ENCODE results near the gene CEP192.

DNA sequence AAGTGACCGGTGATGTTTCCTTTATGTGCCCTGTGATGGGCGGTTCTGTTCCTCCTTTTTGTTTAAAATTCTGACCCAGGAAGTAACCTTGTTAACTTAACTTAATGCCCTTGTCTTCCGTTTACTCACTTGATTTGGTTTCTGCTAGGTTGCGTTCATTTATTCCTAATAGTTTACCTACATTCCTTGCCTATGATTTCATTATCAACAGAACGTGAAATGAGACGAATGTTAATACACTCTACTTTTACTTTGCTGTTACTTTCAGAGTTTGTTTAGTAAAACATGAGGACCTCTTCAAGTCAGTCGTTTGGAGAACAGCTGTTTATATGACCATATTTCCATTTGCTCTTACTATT is 638 bp downstream of the CEP192 start:
- TF ChIP-seq EZH2 (conservative IDR thresholded peaks at IDR 0.05; ENCODE audit: low read depth, low read length) (no peak), MXI1 (IDR thresholded peaks at IDR 0.05; ENCODE audit: borderline replicate concordance, low read depth, low read length) (no peak), REL (CRISPR knock-in tag; conservative IDR thresholded peaks at IDR 0.05) (no peak), CCAR2 (optimal IDR thresholded peaks at IDR 0.05; ENCODE audit: low read depth, low read length) (no peak), ZNF720 (CRISPR knock-in tag; IDR thresholded peaks at IDR 0.05) (no peak), POLR2AphosphoS5 (IDR thresholded peaks at IDR 0.05; ENCODE audit: low read depth, low read length) (no peak), POLR2A (IDR thresholded peaks at IDR 0.05; ENCODE audit: insufficient read depth in 1 of 2, low read depth in 2 of 2, low read length in 2 of 2) (no peak)
- TF ChIP-seq, protein P1, sequence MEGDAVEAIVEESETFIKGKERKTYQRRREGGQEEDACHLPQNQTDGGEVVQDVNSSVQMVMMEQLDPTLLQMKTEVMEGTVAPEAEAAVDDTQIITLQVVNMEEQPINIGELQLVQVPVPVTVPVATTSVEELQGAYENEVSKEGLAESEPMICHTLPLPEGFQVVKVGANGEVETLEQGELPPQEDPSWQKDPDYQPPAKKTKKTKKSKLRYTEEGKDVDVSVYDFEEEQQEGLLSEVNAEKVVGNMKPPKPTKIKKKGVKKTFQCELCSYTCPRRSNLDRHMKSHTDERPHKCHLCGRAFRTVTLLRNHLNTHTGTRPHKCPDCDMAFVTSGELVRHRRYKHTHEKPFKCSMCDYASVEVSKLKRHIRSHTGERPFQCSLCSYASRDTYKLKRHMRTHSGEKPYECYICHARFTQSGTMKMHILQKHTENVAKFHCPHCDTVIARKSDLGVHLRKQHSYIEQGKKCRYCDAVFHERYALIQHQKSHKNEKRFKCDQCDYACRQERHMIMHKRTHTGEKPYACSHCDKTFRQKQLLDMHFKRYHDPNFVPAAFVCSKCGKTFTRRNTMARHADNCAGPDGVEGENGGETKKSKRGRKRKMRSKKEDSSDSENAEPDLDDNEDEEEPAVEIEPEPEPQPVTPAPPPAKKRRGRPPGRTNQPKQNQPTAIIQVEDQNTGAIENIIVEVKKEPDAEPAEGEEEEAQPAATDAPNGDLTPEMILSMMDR (CRISPR knock-in tag; IDR thresholded peaks at IDR 0.05): no peak

Measured in HepG2 (cell line).